Hepatocyte (in vitro differentiated cells): ENCODE results near the gene SOCS3. TPM values are rescaled to one million over a fixed set of nuclear protein-coding genes. Genes with fewer than 3 reads are reported as not detected.
A peak's percentile ranks its signal among the peaks of the same experiment; 100 is the strongest.

Source experiments
- DNase-seq: peaks from one replicate; pipeline ENCODE4 v3.0.0-alpha.2; 2016; ENCODE audit warnings: low spot score
- H2AFZ ChIP-seq: fragments of 200-600 bp; sonication (generic); 2 replicates; pipeline ENCODE4 v1.6.0; 2016; ENCODE audit warnings: antibody characterized with exemption, mild to moderate bottlenecking
- H3K27ac ChIP-seq: fragments of 200-600 bp; sonication (generic); 2 replicates; pipeline ENCODE4 v1.5.1; 2016; ENCODE audit warnings: mild to moderate bottlenecking
- H3K27me3 ChIP-seq: fragments of 200-600 bp; sonication (generic); 2 replicates; pipeline ENCODE4 v1.6.1; 2016
- H3K36me3 ChIP-seq: fragments of 200-600 bp; sonication (generic); replicated peaks from 2 replicates; pipeline ENCODE4 v1.5.1; 2016; ENCODE audit warnings: low read depth; ENCODE audit not compliant: insufficient read depth
- H3K4me1 ChIP-seq: fragments of 200-600 bp; sonication (generic); 2 replicates; pipeline ENCODE4 v1.5.1; 2016; ENCODE audit warnings: mild to moderate bottlenecking, moderate library complexity; ENCODE audit not compliant: insufficient read depth
- H3K4me2 ChIP-seq: fragments of 200-600 bp; sonication (generic); 2 replicates; pipeline ENCODE4 v1.6.0; 2016
- H3K4me3 ChIP-seq: fragments of 200-600 bp; sonication (generic); 2 replicates; pipeline ENCODE4 v1.5.1; 2016; ENCODE audit warnings: mild to moderate bottlenecking
- H3K79me2 ChIP-seq: fragments of 200-600 bp; sonication (generic); 2 replicates; pipeline ENCODE4 v1.6.0; 2017; ENCODE audit warnings: mild to moderate bottlenecking
- H3K9me2 ChIP-seq: fragments of 200-600 bp; sonication (generic); replicated peaks from 2 replicates; pipeline ENCODE4 v1.6.0; 2017; ENCODE audit warnings: mild to moderate bottlenecking; ENCODE audit not compliant: insufficient read depth
- H3K9me3 ChIP-seq: fragments of 200-600 bp; sonication (generic); 2 replicates; pipeline ENCODE4 v1.5.1; 2016; ENCODE audit warnings: low read depth, mild to moderate bottlenecking
- H4K20me1 ChIP-seq: fragments of 200-600 bp; sonication (generic); 2 replicates; pipeline ENCODE4 v1.6.0; 2016; ENCODE audit warnings: mild to moderate bottlenecking; ENCODE audit not compliant: insufficient read depth, poor library complexity, severe bottlenecking
- CTCF ChIP-seq: fragments of 200-600 bp; sonication (generic); IDR thresholded peaks from 2 replicates; pipeline ENCODE4 v1.5.1; 2016; ENCODE audit warnings: antibody characterized with exemption, mild to moderate bottlenecking; ENCODE audit not compliant: poor library complexity
- EZH2 ChIP-seq: fragments of 200-600 bp; sonication (generic); IDR thresholded peaks from 2 replicates; pipeline ENCODE4 v1.6.1; 2016; ENCODE audit warnings: antibody characterized with exemption, mild to moderate bottlenecking, borderline replicate concordance
- EZH2phosphoT487 ChIP-seq: fragments of 200-600 bp; sonication (generic); IDR thresholded peaks from one replicate; pipeline ENCODE4 v1.6.1; 2018; ENCODE audit warnings: antibody characterized with exemption, mild to moderate bottlenecking, low read depth, moderate library complexity; ENCODE audit not compliant: unreplicated experiment, severe bottlenecking
- WGBS: methylation state at CpG from one replicate; pipeline ENCODE4 v1.1.6; 2016; ENCODE audit warnings: low lambda C conversion rate; ENCODE audit errors: missing lambda C conversion rate; 5-methylcytosine and 5-hydroxymethylcytosine counted together
- polyA plus RNA-seq: library from polyadenylated mRNA; unstranded; fragments of >200 nt; fragmentation: Nextera tagmentation; extraction: Ambion mirVana; gene quantifications from 2 replicates; pipeline ENCODE4 v1.2.1, GENCODE V29; 2016
- total RNA-seq: library from RNA; depleted of rRNA; stranded (reverse); fragments of >200 nt; gene quantifications from 2 replicates; pipeline ENCODE4 v1.2.3, GENCODE V29; 2014

Gene SOCS3
- total and polyA plus RNA-seq, 2 experiments from 2014 or later = 172 to 181 TPM

- Histone ChIP-seq H3K79me2 (no peaks in the 10 kb centered on the region), H3K9me2 (no peaks in the 10 kb centered on the region), H3K27me3 (no peaks in the 10 kb centered on the region), H3K36me3 (no peaks in the 10 kb centered on the region), H3K9me3 (no peaks in the 10 kb centered on the region), H4K20me1 (no peaks in the 10 kb centered on the region), H3K27ac (peak overlapping the region; percentile 92), H3K4me3 (peak overlapping the region; percentile 27), H3K4me1 (peaks cover 23% of the 10 kb centered on the region), H2AFZ (peak overlapping the region; percentile 71), H3K4me2 (peak overlapping the region; percentile 86)
- WGBS = 28% methylated on average over 27 of the region's 95 CpGs
- TF ChIP-seq EZH2phosphoT487 (no peak), CTCF (no peak), EZH2 (no peak)
- peak; percentile 92 for DNase-seq
Measured at GRCh38 chr17:78341559-78342448, 18.1 kb downstream of the SOCS3 start.

- no peak for TF ChIP-seq EZH2
- no peak for TF ChIP-seq EZH2phosphoT487
- TF ChIP-seq CTCF = no peak
- H3K79me2 ChIP-seq = no peaks in the 10 kb centered on the region
- H2AFZ ChIP-seq = no peak overlapping the region
- no peak for DNase-seq
- no peaks in the 10 kb centered on the region for H3K9me3 ChIP-seq
- H3K27me3 ChIP-seq = no peaks in the 10 kb centered on the region
- H3K4me1 ChIP-seq = peaks cover 23% of the 10 kb centered on the region
- WGBS = 82% methylated on average over 10 of the region's 10 CpGs
- H3K36me3 ChIP-seq = no peaks in the 10 kb centered on the region
- H3K4me2 ChIP-seq = no peak overlapping the region
- H3K9me2 ChIP-seq = no peaks in the 10 kb centered on the region
- H4K20me1 ChIP-seq = no peaks in the 10 kb centered on the region
- H3K27ac ChIP-seq = no peak overlapping the region
- no peak overlapping the region for H3K4me3 ChIP-seq
Measured at GRCh38 chr17:78340183-78340955, 19.5 kb downstream of the SOCS3 start.

GRCh38 chr17:78338486-78339259 is 21.2 kb downstream of the SOCS3 start:
- no peak overlapping the region for H3K27ac ChIP-seq
- no peak overlapping the region for H3K4me3 ChIP-seq
- H2AFZ ChIP-seq = no peak overlapping the region
- H4K20me1 ChIP-seq = no peaks in the 10 kb centered on the region
- H3K27me3 ChIP-seq = no peaks in the 10 kb centered on the region
- TF ChIP-seq EZH2 = no peak
- TF ChIP-seq EZH2phosphoT487 = no peak
- no peak for TF ChIP-seq CTCF
- no peaks in the 10 kb centered on the region for H3K36me3 ChIP-seq
- H3K9me3 ChIP-seq = no peaks in the 10 kb centered on the region
- H3K4me2 ChIP-seq = no peak overlapping the region
- no peak for DNase-seq
- H3K9me2 ChIP-seq = no peaks in the 10 kb centered on the region
- 77% methylated on average over 11 of the region's 11 CpGs for WGBS
- H3K79me2 ChIP-seq = no peaks in the 10 kb centered on the region
- peaks cover 21% of the 10 kb centered on the region for H3K4me1 ChIP-seq
